ENCODE measurements around the gene RCOR1. TPM values are rescaled to one million over a fixed set of nuclear protein-coding genes. Genes with fewer than 3 reads are reported as not detected.

The RCOR1 gene
- total and polyA plus RNA-seq, 2 of the 8 experiments (the other 6 are each of a cell fraction or from before 2014, with no cell fraction given), result 12.3 to 26.3 TPM

DNA sequence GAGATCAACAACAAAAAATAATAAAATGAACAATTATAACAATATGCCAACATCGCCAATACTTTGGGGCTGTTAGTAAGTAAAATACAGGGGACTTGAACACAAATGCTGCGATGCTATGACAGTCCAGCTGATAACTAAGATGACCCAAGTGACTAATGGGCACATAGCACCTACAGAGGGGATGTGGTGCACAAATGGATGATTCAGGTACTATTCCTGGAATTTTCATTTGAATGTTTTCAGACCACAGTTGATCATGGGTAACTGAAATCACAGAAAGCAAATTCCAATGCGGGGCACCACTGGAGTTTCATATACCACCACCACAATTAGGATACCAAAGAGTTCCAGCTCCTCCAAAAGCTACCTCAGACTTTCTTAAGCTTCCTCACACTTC is 82.9 kb downstream of the RCOR1 start:
- H4K91ac ChIP-seq (replicated peaks; ENCODE audit: insufficient read length, low read length), result no peak overlapping the region
- no peak overlapping the region for H3K27ac ChIP-seq (ENCODE audit: low read depth, low read length)
- H4K5ac ChIP-seq (ENCODE audit: insufficient read length, low read depth, low read length), result no peak overlapping the region
- DNase-seq (ENCODE audit: low read depth in 1 of 2, low spot score in 2 of 2) (no peak), FAIRE-seq (no peak)
- H3K56ac ChIP-seq (replicated peaks; ENCODE audit: insufficient read length, low read depth, low read length), result no peak overlapping the region
- no peaks in the 10 kb centered on the region for H3K4me1 ChIP-seq (replicated peaks in 1 of 4; ENCODE audit: control insufficient read depth in 3 of 4, insufficient read depth in 4 of 4, low read length in 3 of 4)
- ChIA-PET POLR2A (ENCODE audit: partially characterized antibody) (interaction anchor here (1.2 kb wide), 1 partner anchor 13 kb away, joined by 3 read pairs; no protein-coding TSS in a partner anchor), CTCF (ENCODE audit: partially characterized antibody) (no interaction called here)
- 95% methylated on average over 3 of the region's 3 CpGs; no CpG with 5 or more reads in 1 of the 2 experiments for WGBS, 2 experiments (ENCODE audit: extremely low coverage in 1 of 2, insufficient coverage in 1 of 2, insufficient read length in 1 of 2, insufficient replicate concordance in 2 of 2, low coverage in 1 of 2, low lambda C conversion rate in 2 of 2, missing lambda C conversion rate in 1 of 2)
- H3K18ac ChIP-seq (ENCODE audit: extremely low read depth, low read length), result no peak overlapping the region
- H4K8ac ChIP-seq (ENCODE audit: extremely low read depth, insufficient read depth, low read length), result no peak overlapping the region
- H2BK120ac ChIP-seq (replicated peaks; ENCODE audit: low read depth, low read length), result no peak overlapping the region
- H2AK5ac ChIP-seq (ENCODE audit: low read depth, low read length), result no peak overlapping the region
- no peak overlapping the region for H3K4me3 ChIP-seq (ENCODE audit: extremely low read depth in 1 of 4, insufficient read depth in 2 of 4, low read depth in 3 of 4, low read length in 4 of 4)
- no peaks in the 10 kb centered on the region for H4K20me1 ChIP-seq (replicated peaks in 1 of 2; ENCODE audit: control insufficient read depth in 1 of 2, insufficient read depth in 2 of 2, low read length in 2 of 2)
- H3K4ac ChIP-seq (replicated peaks; ENCODE audit: insufficient read length, low read depth, low read length), result no peak overlapping the region
- no peak overlapping the region for H2BK15ac ChIP-seq (ENCODE audit: low read length)
- H3K9ac ChIP-seq (replicated peaks in 1 of 4; ENCODE audit: extremely low read depth in 1 of 4, low read depth in 3 of 4, low read length in 3 of 4), result no peak overlapping the region
- no peak overlapping the region for H2BK5ac ChIP-seq (ENCODE audit: low read depth, low read length)
- no peaks in the 10 kb centered on the region for H3K27me3 ChIP-seq (replicated peaks in 1 of 4; ENCODE audit: control insufficient read depth in 3 of 4, extremely low read depth in 1 of 4, insufficient read depth in 3 of 4, low read length in 3 of 4)
- H2BK20ac ChIP-seq (ENCODE audit: low read length), result no peak overlapping the region
- H2AFZ ChIP-seq (ENCODE audit: low read length), result no peak overlapping the region
- H3K23me2 ChIP-seq (ENCODE audit: low read depth, low read length), result no peaks in the 10 kb centered on the region
- H3K4me2 ChIP-seq (ENCODE audit: insufficient read depth in 1 of 2, low read depth in 2 of 2, low read length in 2 of 2), result no peak overlapping the region
- no peak overlapping the region for H3K14ac ChIP-seq (ENCODE audit: insufficient read length)
- H3K23ac ChIP-seq (ENCODE audit: insufficient read length), result no peak overlapping the region
- peaks cover 0 to 53% of the 10 kb centered on the region in 2 experiments; a peak in 3 of 4 replicates for H3K79me2 ChIP-seq (ENCODE audit: control insufficient read depth in 1 of 2, insufficient read depth in 2 of 2, low read length in 2 of 2)
- peaks cover 0 to 4% (median 0%) of the 10 kb centered on the region in 4 experiments; a peak in 2 of 8 replicates for H3K36me3 ChIP-seq (ENCODE audit: control insufficient read depth in 2 of 4, insufficient read depth in 4 of 4, low read length in 3 of 4)
- no peaks in the 10 kb centered on the region; the same call in 1 of the 2 replicates for H3K79me1 ChIP-seq (ENCODE audit: low read depth, low read length)
- H2BK12ac ChIP-seq (ENCODE audit: low read depth, low read length), result no peak overlapping the region
- peaks cover 4 to 5% of the 10 kb centered on the region in 2 experiments; a peak in 3 of 4 replicates for H3K9me3 ChIP-seq (ENCODE audit: insufficient read depth in 2 of 2, low read depth in 1 of 2, low read length in 1 of 2)
- TF ChIP-seq SP1 (IDR thresholded peaks at IDR 0.05; ENCODE audit: low read depth, low read length) (no peak), NANOG (IDR thresholded peaks at IDR 0.05; ENCODE audit: insufficient read depth, low read depth, low read length, poor library complexity, severe bottlenecking) (no peak), CREB1 (IDR thresholded peaks at IDR 0.05) (no peak), TAF1 (IDR thresholded peaks at IDR 0.05; ENCODE audit: low read depth, low read length) (no peak), HDAC6 (IDR thresholded peaks at IDR 0.05; ENCODE audit: low read depth, low read length) (no peak), SP2 (IDR thresholded peaks at IDR 0.05; ENCODE audit: low read length) (no peak), KDM5A (IDR thresholded peaks at IDR 0.05; ENCODE audit: low read length) (no peak)
- TF ChIP-seq, protein P1, sequence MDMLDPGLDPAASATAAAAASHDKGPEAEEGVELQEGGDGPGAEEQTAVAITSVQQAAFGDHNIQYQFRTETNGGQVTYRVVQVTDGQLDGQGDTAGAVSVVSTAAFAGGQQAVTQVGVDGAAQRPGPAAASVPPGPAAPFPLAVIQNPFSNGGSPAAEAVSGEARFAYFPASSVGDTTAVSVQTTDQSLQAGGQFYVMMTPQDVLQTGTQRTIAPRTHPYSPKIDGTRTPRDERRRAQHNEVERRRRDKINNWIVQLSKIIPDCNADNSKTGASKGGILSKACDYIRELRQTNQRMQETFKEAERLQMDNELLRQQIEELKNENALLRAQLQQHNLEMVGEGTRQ (IDR thresholded peaks at IDR 0.05; ENCODE audit: low read length), result no peak
- TF ChIP-seq, protein P2, sequence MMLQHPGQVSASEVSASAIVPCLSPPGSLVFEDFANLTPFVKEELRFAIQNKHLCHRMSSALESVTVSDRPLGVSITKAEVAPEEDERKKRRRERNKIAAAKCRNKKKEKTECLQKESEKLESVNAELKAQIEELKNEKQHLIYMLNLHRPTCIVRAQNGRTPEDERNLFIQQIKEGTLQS (IDR thresholded peaks at IDR 0.05; ENCODE audit: insufficient read depth, low read depth, low read length), result no peak
- TF ChIP-seq, protein P3, sequence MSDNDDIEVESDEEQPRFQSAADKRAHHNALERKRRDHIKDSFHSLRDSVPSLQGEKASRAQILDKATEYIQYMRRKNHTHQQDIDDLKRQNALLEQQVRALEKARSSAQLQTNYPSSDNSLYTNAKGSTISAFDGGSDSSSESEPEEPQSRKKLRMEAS (IDR thresholded peaks at IDR 0.05), result no peak
- TF ChIP-seq, protein P4, sequence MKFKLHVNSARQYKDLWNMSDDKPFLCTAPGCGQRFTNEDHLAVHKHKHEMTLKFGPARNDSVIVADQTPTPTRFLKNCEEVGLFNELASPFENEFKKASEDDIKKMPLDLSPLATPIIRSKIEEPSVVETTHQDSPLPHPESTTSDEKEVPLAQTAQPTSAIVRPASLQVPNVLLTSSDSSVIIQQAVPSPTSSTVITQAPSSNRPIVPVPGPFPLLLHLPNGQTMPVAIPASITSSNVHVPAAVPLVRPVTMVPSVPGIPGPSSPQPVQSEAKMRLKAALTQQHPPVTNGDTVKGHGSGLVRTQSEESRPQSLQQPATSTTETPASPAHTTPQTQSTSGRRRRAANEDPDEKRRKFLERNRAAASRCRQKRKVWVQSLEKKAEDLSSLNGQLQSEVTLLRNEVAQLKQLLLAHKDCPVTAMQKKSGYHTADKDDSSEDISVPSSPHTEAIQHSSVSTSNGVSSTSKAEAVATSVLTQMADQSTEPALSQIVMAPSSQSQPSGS (IDR thresholded peaks at IDR 0.05; ENCODE audit: low read length), result no peak
